Endometrial microvascular endothelial cells (primary cell): ENCODE data around the gene MIEF2. TPM values are rescaled to one million over a fixed set of nuclear protein-coding genes. Genes with fewer than 3 reads are reported as not detected.

Experiments
- in situ Hi-C: cut with HindIII; loops from 2 replicates; pipeline ENCODE4 v1.10.0; 2017; ENCODE audit warnings: low sequenced_read_pairs, low pct_unique_long_range_greater_than_20kb; ENCODE audit errors: inconsistent ontology term
- total RNA-seq: library from RNA; depleted of rRNA; stranded (reverse); fragments of >200 nt; gene quantifications from one replicate; pipeline ENCODE4 v1.2.3, GENCODE V29; 2015; ENCODE audit errors: inconsistent ontology term

The MIEF2 gene
- total RNA-seq, 1 donor from 2014 or later = 9.8 TPM

- in situ Hi-C loops = no loop called here
Observed at GRCh38 chr17:18253187-18253884, 7.1 kb upstream of the MIEF2 start.

- in situ Hi-C loops = no loop called here
Observed at GRCh38 chr17:18253947-18254821, 6.3 kb upstream of the MIEF2 start.

GRCh38 chr17:18254888-18255649 is 5.4 kb upstream of the MIEF2 start:
- in situ Hi-C loops = no loop called here

GRCh38 chr17:18256351-18256750 is 4.1 kb upstream of the MIEF2 start:
- in situ Hi-C loops = no loop called here

- in situ Hi-C loops = no loop called here
Observed at GRCh38 chr17:18256776-18257175, 3.7 kb upstream of the MIEF2 start.

GRCh38 chr17:18257268-18257981 is 3.0 kb upstream of the MIEF2 start:
- in situ Hi-C loops = no loop called here

- in situ Hi-C loops = no loop called here
Observed at GRCh38 chr17:18257982-18258355, 2.5 kb upstream of the MIEF2 start.

GRCh38 chr17:18258356-18259038 is 2.0 kb upstream of the MIEF2 start, which contains the start of gene FLII:
TSS of gene FLII (minus strand) at chr17:18258738. CDS start at chr17:18258690, 48 bp downstream.
- in situ Hi-C loops = no loop called here

- in situ Hi-C loops = no loop called here
Observed at GRCh38 chr17:18259621-18260331, 686 bp upstream of the MIEF2 start.

GRCh38 chr17:18261146-18261515 is 669 bp downstream of the MIEF2 start:
- in situ Hi-C loops = no loop called here

- in situ Hi-C loops = no loop called here
Observed at GRCh38 chr17:18261659-18262058, 1.2 kb downstream of the MIEF2 start.

- in situ Hi-C loops = no loop called here
Observed at GRCh38 chr17:18262111-18262510, 1.6 kb downstream of the MIEF2 start.

- in situ Hi-C loops = no loop called here
Observed at GRCh38 chr17:18262641-18263040, 2.2 kb downstream of the MIEF2 start.

GRCh38 chr17:18263885-18264682 is 3.6 kb downstream of the MIEF2 start:
- in situ Hi-C loops = no loop called here

GRCh38 chr17:18267366-18267765 is 6.9 kb downstream of the MIEF2 start:
- in situ Hi-C loops = no loop called here

GRCh38 chr17:18267927-18268711 is 7.7 kb downstream of the MIEF2 start:
- in situ Hi-C loops = no loop called here
